H9 (cell line): ENCODE measurements around the gene TGIF1. TPM values are rescaled to one million over a fixed set of nuclear protein-coding genes. Genes with fewer than 3 reads are reported as not detected.

Experiments
- DNase-seq: peaks from one replicate; pipeline ENCODE4 v3.0.0-alpha.2; 2017
- H2AFZ ChIP-seq: one replicate; pipeline ENCODE4 v1.6.1; 2013; ENCODE audit warnings: mild to moderate bottlenecking, low read length, control low read depth, moderate library complexity
- H2AK5ac ChIP-seq: 2 replicates; pipeline ENCODE4 v1.6.1; 2013; ENCODE audit warnings: low read length, control low read depth, mixed read lengths; ENCODE audit not compliant: insufficient read length
- H2BK120ac ChIP-seq: one replicate; pipeline ENCODE4 v1.6.1; 2013; ENCODE audit warnings: low read depth, mild to moderate bottlenecking, low read length, control low read depth, inconsistent platforms; ENCODE audit not compliant: poor library complexity, severe bottlenecking
- H2BK12ac ChIP-seq: 2 replicates; pipeline ENCODE4 v1.6.1; 2013; ENCODE audit warnings: low read length, control low read depth, mixed read lengths, low read depth; ENCODE audit not compliant: insufficient read length
- H2BK15ac ChIP-seq: 2 replicates; pipeline ENCODE4 v1.6.1; 2013; ENCODE audit warnings: low read depth, low read length, control low read depth
- H2BK20ac ChIP-seq: one replicate; pipeline ENCODE4 v1.6.1; 2013; ENCODE audit warnings: low read depth, mild to moderate bottlenecking, low read length, control low read depth, inconsistent platforms; ENCODE audit not compliant: poor library complexity, severe bottlenecking
- H2BK5ac ChIP-seq: 2 replicates; pipeline ENCODE4 v1.6.1; 2013; ENCODE audit warnings: low read length, control low read depth, mixed read lengths; ENCODE audit not compliant: insufficient read length
- H3K14ac ChIP-seq: 2 replicates; pipeline ENCODE4 v1.6.1; 2013; ENCODE audit warnings: low read length, control low read depth; ENCODE audit not compliant: insufficient read depth
- H3K18ac ChIP-seq: 2 replicates; pipeline ENCODE4 v1.6.1; 2013; ENCODE audit warnings: low read depth, mild to moderate bottlenecking, mixed read lengths, low read length, control low read depth; ENCODE audit not compliant: insufficient read length
- H3K23ac ChIP-seq: 2 replicates; pipeline ENCODE4 v1.6.1; 2013; ENCODE audit warnings: low read length, control low read depth, mixed read lengths, low read depth; ENCODE audit not compliant: insufficient read length
- H3K23me2 ChIP-seq: 2 replicates; pipeline ENCODE4 v1.6.1; 2013; ENCODE audit warnings: low read depth, mild to moderate bottlenecking, mixed read lengths, low read length, control low read depth; ENCODE audit not compliant: insufficient read length, poor library complexity, severe bottlenecking
- H3K27ac ChIP-seq: 2 replicates; pipeline ENCODE4 v1.5.1; 2013; ENCODE audit warnings: low read length, control low read depth, mixed read lengths, low read depth; ENCODE audit not compliant: insufficient read length
- H3K27me3 ChIP-seq: 2 replicates; pipeline ENCODE4 v1.6.1; 2013; ENCODE audit warnings: low read length, control low read depth, inconsistent platforms; ENCODE audit not compliant: insufficient read depth
- H3K4ac ChIP-seq: 2 replicates; pipeline ENCODE4 v1.6.1; 2013; ENCODE audit warnings: low read depth, mild to moderate bottlenecking, control low read depth, inconsistent platforms, low read length, moderate library complexity
- H3K4me1 ChIP-seq: 2 replicates; pipeline ENCODE4 v1.6.1; 2013; ENCODE audit warnings: low read length, control low read depth, inconsistent platforms; ENCODE audit not compliant: insufficient read depth
- H3K4me2 ChIP-seq: 2 replicates; pipeline ENCODE4 v1.6.1; 2013; ENCODE audit warnings: low read length, control low read depth, mixed read lengths; ENCODE audit not compliant: insufficient read length, insufficient read depth
- H3K56ac ChIP-seq: 2 replicates; pipeline ENCODE4 v1.6.1; 2013; ENCODE audit warnings: low read depth, mild to moderate bottlenecking, mixed read lengths, low read length, control low read depth; ENCODE audit not compliant: insufficient read length
- H3K79me1 ChIP-seq: 2 replicates; pipeline ENCODE4 v1.6.1; 2013; ENCODE audit warnings: low read depth, mild to moderate bottlenecking, moderate library complexity, low read length, control low read depth, inconsistent platforms; ENCODE audit not compliant: insufficient read depth, poor library complexity, severe bottlenecking
- H3K79me2 ChIP-seq: 2 replicates; pipeline ENCODE4 v1.6.1; 2013; ENCODE audit warnings: low read length, control low read depth, inconsistent platforms; ENCODE audit not compliant: insufficient read depth
- H3K9ac ChIP-seq: 2 replicates; pipeline ENCODE4 v1.6.1; 2013; ENCODE audit warnings: low read length, control low read depth, mixed read lengths; ENCODE audit not compliant: insufficient read length; ENCODE audit errors: extremely low read depth
- H3K9me3 ChIP-seq: one replicate; pipeline ENCODE4 v1.6.1; 2013; ENCODE audit warnings: low read depth, low read length, inconsistent platforms; ENCODE audit not compliant: control insufficient read depth
- H3T11ph ChIP-seq: one replicate; pipeline ENCODE4 v1.6.1; 2013; ENCODE audit warnings: mild to moderate bottlenecking, low read length, control low read depth, inconsistent platforms
- H4K20me1 ChIP-seq: one replicate; pipeline ENCODE4 v1.6.1; 2013; ENCODE audit not compliant: control insufficient read depth, insufficient read length, insufficient read depth
- H4K5ac ChIP-seq: 2 replicates; pipeline ENCODE4 v1.6.1; 2013; ENCODE audit warnings: low read depth, mild to moderate bottlenecking, mixed read lengths, low read length, control low read depth; ENCODE audit not compliant: insufficient read length
- H4K8ac ChIP-seq: replicated peaks from 2 replicates; pipeline ENCODE4 v1.6.1; 2013; ENCODE audit warnings: low read length, control low read depth, mixed read lengths, low read depth; ENCODE audit not compliant: insufficient read length
- H4K91ac ChIP-seq: 2 replicates; pipeline ENCODE4 v1.6.1; 2013; ENCODE audit warnings: low read depth, mild to moderate bottlenecking, moderate library complexity, mixed read lengths, low read length, control low read depth; ENCODE audit not compliant: insufficient read length
- H3K27ac Mint-ChIP-seq, 3 experiments: 2 replicates in 2 of 3; 3 replicates in 1 of 3; pipeline ENCODE4 v1.8.0; 2020 to 2021; ENCODE audit warnings: mixed read lengths in 3 of 3, mild to moderate bottlenecking in 1 of 3, moderate library complexity in 1 of 3
- H3K27me3 Mint-ChIP-seq: 2 replicates; pipeline ENCODE4 v1.8.0; 2021; ENCODE audit warnings: low read depth, mild to moderate bottlenecking, moderate library complexity, mixed read lengths
- H3K36me3 Mint-ChIP-seq, 3 experiments: 2 replicates in 2 of 3; 3 replicates in 1 of 3; pipeline ENCODE4 v1.8.0; 2020 to 2021; ENCODE audit warnings: low read depth in 3 of 3, mixed read lengths in 3 of 3; ENCODE audit not compliant: insufficient read depth in 1 of 3
- H3K4me1 Mint-ChIP-seq, 2 experiments: 2 replicates each; pipeline ENCODE4 v1.8.0; 2020; ENCODE audit warnings: mixed read lengths in 2 of 2
- H3K4me3 Mint-ChIP-seq, 2 experiments: 2 replicates in 1 of 2; 3 replicates in 1 of 2; pipeline ENCODE4 v1.8.0; 2020 to 2021; ENCODE audit warnings: mild to moderate bottlenecking in 2 of 2, mixed read lengths in 2 of 2, moderate library complexity in 1 of 2
- H3K9me3 Mint-ChIP-seq, 2 experiments: 2 replicates in 1 of 2; 3 replicates in 1 of 2; pipeline ENCODE4 v1.8.0; 2020; ENCODE audit warnings: mild to moderate bottlenecking in 2 of 2, mixed read lengths in 2 of 2, moderate library complexity in 1 of 2
- WGBS: extraction: QIAGEN DNeasy Blood & Tissue Kit; methylation state at CpG from one replicate; pipeline ENCODE4 v1.1.7; 2013; ENCODE audit warnings: missing lambda C conversion rate, low lambda C conversion rate, mixed read lengths; ENCODE audit not compliant: insufficient read length; ENCODE audit errors: extremely low coverage; 5-methylcytosine and 5-hydroxymethylcytosine counted together
- total RNA-seq: library from RNA; stranded (reverse); gene quantifications from 2 replicates; pipeline ENCODE4 v1.2.1, GENCODE V29; 2021
- TF ChIP-seq, protein P1 (sequence below): fragments of 200-600 bp; sonication (generic); conservative IDR thresholded peaks from 3 replicates; pipeline ENCODE4 v1.8.0; 2021; ENCODE audit warnings: antibody characterized with exemption, mild to moderate bottlenecking

Gene TGIF1
- total RNA-seq, 1 experiment from 2014 or later = 261 TPM

DNA sequence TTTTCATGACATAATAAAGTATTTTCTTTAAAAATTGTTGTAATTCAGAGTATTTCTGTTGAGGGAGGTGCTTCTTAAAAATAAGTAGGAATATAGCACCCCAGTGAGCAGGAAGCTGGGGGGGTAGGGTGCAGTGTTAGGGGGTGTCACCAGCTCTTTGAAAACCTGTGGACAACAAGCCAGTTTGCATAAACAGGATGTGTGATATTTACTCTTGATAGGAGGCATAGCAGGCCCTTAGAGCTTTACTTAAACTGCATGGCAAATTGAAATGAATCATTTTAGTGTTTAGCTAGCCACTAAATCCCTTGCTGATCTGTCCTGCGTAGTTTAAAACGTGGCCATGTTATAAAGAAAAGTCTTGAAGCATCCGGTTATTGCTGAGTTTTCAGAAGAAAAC, 8.4 kb downstream of the TGIF1 start:
- Histone ChIP-seq H2BK5ac (no peak overlapping the region), H4K5ac (no peak overlapping the region), H3K9me3 (no peaks in the 10 kb centered on the region), H3K14ac (no peak overlapping the region), H3K79me1 (peaks cover 4% of the 10 kb centered on the region), H2AK5ac (no peak overlapping the region), H3K79me2 (peaks cover 10% of the 10 kb centered on the region; the same call in 1 of the 2 replicates), H4K91ac (no peak overlapping the region), H2BK120ac (no peak overlapping the region), H3K27ac (no peak overlapping the region), H3K9ac (no peak overlapping the region), H3T11ph (no peak overlapping the region), H3K56ac (no peak overlapping the region), H3K4ac (no peak overlapping the region), H3K4me1 (peaks cover 11% of the 10 kb centered on the region; the same call in 1 of the 2 replicates), H4K20me1 (no peaks in the 10 kb centered on the region), H2BK20ac (no peak overlapping the region), H2BK12ac (no peak overlapping the region), H2BK15ac (no peak overlapping the region), H2AFZ (no peak overlapping the region), H3K18ac (no peak overlapping the region), H3K4me2 (no peak overlapping the region), H3K23ac (no peak overlapping the region), H3K27me3 (no peaks in the 10 kb centered on the region), H4K8ac (no peak overlapping the region), H3K23me2 (peaks cover 7% of the 10 kb centered on the region)
- peaks cover 52 to 71% (median 55%) of the 10 kb centered on the region in 3 experiments for H3K36me3 Mint-ChIP-seq
- TF ChIP-seq, protein P1, sequence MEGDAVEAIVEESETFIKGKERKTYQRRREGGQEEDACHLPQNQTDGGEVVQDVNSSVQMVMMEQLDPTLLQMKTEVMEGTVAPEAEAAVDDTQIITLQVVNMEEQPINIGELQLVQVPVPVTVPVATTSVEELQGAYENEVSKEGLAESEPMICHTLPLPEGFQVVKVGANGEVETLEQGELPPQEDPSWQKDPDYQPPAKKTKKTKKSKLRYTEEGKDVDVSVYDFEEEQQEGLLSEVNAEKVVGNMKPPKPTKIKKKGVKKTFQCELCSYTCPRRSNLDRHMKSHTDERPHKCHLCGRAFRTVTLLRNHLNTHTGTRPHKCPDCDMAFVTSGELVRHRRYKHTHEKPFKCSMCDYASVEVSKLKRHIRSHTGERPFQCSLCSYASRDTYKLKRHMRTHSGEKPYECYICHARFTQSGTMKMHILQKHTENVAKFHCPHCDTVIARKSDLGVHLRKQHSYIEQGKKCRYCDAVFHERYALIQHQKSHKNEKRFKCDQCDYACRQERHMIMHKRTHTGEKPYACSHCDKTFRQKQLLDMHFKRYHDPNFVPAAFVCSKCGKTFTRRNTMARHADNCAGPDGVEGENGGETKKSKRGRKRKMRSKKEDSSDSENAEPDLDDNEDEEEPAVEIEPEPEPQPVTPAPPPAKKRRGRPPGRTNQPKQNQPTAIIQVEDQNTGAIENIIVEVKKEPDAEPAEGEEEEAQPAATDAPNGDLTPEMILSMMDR = no peak
- no CpG with 5 or more reads among the region's 3 CpGs for WGBS
- DNase-seq = no peak
- peak overlapping the region in 1 of 2 experiments; percentile 54; a peak in 1 of 5 replicates for H3K4me3 Mint-ChIP-seq
- peak overlapping the region; percentile 32 to 96 (median 60); a peak in 6 of 7 replicates for H3K27ac Mint-ChIP-seq
- H3K4me1 Mint-ChIP-seq = peaks cover 71 to 73% of the 10 kb centered on the region in 2 experiments
- H3K9me3 Mint-ChIP-seq = no peaks in the 10 kb centered on the region
- no peaks in the 10 kb centered on the region for H3K27me3 Mint-ChIP-seq
